Left kidney (tissue), 2 donors: Measurements from ENCODE around the gene CNPY4. TPM values are rescaled to one million over a fixed set of nuclear protein-coding genes. Genes with fewer than 3 reads are reported as not detected.
"Not testable (repeated sequence)": the region's sequence is repeated elsewhere in the genome, so short reads cannot be mapped to it uniquely, and the experiment has no call there.

ENCODE experiments used
- DNase-seq: peaks from one replicate; pipeline ENCODE4 v3.0.0-alpha.2; 2013
- polyA plus RNA-seq: library from polyadenylated mRNA; unstranded; fragments of 120-200 nt; gene quantifications from one replicate; pipeline ENCODE4 v1.2.1, GENCODE V29; 2013; ENCODE audit not compliant: insufficient read length

Gene CNPY4
- polyA plus RNA-seq, 1 donor: 46.7 TPM

DNA sequence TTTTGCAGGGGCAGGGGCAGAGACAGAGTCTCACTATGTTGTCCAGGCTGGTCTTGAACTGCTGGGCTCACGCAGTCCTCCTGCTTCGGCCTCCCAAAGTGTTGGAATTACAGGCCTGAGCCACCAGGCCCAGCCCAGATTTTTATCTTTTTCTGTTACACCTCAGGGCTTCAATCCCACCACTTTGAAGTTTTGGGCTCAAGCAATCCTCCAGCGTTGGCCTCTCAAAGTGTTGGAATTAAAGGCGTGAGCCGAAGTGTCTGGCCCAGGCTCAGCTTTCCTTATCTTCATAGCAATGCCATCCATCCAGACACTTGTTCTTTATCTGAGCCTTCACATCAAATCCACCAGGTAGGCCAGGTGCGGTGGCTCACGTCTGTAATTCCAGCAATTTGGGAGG is 4.4 kb upstream of the CNPY4 start:
- DNase-seq: no peak

DNA sequence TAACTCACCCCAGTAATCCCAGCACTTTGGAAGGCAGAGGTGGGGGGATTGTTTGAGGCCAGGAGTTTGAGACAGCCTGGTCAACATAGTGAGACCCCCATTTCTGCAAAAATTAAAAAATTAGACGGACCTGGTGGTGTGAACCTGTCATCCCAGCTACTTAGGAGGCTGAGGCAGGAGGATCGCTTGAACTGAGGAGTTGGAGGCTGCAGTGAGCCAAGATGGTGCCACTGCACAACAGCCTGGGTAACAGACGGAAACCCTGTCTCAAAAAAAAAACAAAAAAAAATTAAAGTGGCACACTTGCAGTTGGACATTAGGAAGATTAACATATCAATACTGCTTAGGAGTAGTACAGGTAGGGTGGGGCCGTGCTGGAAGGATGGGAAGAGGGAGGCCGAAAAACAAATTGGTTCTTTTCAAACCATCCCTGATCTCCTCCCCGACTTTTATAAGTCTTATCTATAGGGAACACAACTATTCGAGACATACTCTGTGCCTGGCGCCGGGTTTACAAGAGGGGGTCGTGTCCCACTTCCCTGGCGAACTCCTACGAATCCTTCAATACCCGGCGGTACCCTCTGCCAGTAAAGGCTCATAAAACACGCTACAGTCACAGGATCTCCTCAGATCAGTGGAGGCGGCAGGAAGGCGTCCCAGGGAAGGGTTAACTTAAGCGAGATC is 904 bp upstream of the CNPY4 start:
- no peak for DNase-seq

DNA sequence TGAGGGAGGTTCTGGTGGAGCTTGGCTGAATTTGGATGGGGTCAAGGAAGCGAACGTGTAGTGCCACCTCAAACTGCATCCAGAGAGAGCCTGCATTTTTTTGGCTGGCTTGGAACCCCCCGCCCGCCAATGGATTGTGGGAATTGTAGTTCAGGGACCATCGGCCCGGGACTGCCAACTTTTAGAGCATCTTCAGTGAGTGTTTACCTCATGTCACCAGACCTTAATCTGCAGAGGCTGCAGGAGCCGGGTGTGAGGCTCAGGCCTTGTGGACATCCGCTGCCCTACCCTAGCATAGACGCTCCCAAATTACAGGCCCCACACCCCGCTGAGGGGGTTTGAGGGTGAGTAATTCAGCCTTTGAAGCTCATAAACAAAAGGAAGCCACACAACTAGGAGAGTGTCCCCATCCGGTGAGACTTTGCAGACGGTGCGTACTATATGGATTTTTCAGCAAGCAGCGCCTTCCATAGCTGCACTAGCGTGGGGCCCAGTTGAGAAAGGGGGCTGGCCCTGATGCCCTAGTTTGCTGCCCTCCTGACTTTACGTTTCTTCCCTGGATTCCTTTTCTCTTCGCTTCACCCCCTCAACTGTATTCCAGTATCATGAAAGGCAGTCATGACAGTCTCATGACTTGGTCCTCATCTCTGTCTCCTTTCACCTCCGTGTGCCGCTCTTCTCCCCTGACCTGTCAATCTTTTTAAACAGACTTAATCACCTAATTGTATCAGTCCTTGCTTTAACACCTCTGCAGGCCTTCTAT is 717 bp downstream of the CNPY4 start:
- DNase-seq: no peak

DNA sequence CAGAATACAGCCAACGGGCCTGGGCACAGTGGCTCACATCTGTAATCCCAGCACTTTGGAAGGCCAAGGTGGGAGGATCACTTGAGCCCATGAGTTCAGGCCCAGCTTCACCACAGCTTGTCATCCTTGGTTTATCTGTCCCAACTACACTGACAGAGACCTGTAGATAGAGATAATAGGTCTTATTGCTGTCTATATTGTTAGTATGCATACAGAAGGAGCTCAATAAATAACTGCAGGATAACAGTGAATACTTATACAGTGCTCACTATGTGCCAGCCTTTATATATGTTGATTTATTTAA is 1.3 kb downstream of the CNPY4 start:
- DNase-seq: no peak

DNA sequence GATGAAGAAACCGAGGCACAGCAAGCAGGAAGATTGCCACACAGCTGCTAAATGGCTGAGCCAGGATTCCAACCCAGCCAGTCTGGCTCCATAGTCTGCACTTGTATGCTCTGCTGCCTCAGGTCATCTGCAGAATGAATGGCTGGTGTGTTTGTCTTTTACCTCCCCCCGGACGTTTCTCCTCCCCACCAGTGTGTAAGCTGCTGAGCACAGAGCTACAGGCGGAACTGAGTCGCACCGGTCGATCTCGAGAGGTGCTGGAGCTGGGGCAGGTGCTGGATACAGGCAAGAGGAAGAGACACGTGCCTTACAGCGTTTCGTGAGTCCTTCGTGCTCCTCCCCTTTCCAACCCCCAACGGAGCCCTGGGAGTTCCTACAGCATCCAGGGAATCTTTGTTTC is 2.6 kb downstream of the CNPY4 start:
- DNase-seq: no peak

DNA sequence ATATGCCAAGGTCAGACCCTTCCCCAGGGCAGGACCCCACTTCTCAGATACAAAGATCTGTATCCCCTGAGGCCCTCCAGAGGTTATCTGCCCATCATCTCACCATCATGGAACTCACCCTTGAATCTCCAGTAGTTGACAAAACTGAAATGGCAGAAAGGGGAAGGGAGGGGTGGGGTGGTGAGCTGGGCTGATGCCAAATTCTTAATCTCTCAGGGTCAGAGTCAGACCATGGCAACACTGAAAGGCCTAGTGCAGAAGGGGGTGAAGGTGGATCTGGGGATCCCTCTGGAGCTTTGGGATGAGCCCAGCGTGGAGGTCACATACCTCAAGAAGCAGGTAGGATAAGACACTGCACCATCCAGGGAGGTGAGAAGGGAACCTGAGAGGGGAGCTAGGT is 3.1 kb downstream of the CNPY4 start:
- no peak for DNase-seq

DNA sequence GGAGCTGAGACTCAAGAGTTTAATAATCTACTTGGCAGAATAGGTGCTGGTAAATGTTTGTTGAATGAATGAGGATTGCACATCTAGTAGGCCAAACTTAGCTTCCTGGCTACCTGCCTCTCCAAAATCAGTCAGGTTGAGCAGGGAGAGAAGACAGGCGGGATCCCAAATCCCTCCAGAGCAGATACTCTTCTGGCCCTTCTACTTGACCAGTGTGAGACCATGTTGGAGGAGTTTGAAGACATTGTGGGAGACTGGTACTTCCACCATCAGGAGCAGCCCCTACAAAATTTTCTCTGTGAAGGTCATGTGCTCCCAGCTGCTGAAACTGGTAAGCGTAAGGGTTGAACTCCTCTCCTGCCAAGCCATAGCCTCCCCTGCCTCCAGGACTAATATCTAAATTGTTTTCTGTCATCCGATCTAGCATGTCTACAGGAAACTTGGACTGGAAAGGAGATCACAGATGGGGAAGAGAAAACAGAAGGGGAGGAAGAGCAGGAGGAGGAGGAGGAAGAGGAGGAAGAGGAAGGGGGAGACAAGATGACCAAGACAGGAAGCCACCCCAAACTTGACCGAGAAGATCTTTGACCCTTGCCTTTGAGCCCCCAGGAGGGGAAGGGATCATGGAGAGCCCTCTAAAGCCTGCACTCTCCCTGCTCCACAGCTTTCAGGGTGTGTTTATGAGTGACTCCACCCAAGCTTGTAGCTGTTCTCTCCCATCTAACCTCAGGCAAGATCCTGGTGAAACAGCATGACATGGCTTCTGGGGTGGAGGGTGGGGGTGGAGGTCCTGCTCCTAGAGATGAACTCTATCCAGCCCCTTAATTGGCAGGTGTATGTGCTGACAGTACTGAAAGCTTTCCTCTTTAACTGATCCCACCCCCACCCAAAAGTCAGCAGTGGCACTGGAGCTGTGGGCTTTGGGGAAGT is 5.1 kb downstream of the CNPY4 start:
- no peak for DNase-seq

DNA sequence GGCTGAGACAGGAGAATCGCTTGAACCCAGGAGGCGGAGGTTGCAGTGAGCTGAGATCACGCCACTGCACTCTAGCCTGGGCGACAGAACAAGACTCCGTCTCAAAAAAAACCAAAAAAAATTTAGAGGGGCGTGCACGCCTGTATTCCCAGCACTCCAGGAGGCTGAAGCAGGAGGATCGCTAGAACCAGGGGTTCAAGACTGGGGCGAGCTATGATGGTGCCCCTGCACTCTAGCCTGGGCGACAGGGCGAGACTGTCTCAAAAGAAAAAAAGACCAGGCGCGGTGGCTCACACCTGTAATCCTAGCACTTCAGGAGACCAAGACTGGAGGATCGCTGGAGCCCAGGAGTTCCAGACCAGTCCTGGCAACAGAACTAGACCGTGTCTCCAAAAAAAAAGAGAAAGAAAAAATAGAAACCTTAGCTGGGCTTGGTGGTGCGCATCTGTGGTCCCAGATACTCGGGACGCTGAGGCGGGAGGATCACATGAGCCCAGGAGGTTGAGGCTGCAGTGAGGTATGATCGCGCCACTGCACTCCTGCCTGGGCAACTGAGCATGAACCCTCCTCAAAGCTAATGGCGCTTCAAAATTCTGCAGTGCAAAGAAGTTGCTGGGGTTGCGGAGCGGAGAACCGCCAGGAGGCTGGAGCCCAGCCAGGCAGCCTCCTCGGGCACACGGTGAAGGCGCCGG is 7.0 kb downstream of the CNPY4 start:
- no peak for DNase-seq

DNA sequence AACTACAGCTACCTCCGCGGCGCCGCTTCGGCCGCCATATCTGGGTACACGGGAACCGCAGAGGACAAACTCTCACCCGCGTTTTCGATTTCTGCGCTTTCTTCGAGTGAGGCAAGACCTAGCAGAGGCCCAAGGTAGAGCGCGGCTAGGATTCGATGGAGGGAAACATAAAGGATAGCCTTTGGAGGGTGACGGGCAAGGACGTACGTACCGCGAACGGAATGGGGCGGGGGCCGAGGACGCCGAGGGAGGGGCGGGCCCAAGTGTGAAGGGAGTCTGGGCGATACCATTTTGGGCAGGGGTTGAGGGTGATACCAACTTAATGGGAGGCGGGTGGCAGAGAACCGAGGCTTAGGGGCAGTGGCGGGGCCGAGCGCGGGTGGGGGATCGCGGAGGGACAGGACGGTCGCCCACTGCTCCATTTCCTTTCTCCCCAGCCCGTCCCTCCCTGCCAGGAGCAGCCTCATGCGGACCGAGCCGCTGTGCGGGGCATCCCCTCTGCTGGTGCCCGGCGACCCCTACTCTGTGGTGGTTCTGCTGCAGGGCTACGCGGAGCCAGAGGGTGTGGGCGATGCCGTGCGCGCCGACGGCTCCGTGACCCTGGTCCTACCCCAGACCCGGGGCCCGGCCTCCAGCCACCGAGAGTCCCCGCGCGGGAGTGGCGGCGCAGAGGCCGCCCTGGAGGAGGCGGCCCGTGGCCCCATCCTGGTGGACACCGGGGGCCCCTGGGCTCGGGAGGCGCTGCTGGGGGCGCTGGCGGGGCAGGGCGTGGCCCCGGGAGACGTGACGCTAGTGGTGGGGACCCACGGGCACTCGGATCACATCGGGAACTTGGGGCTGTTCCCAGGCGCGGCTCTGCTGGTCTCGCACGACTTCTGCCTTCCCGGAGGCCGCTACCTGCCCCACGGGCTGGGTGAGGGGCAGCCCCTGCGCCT is 7.8 kb downstream of the CNPY4 start, which contains the start of gene MBLAC1:
Gene MBLAC1 (plus strand): TSS at position 37 of the 935 bp plus-strand sequence. CDS start 429 bp downstream, at position 466.
- peak; percentile 94 for DNase-seq

DNA sequence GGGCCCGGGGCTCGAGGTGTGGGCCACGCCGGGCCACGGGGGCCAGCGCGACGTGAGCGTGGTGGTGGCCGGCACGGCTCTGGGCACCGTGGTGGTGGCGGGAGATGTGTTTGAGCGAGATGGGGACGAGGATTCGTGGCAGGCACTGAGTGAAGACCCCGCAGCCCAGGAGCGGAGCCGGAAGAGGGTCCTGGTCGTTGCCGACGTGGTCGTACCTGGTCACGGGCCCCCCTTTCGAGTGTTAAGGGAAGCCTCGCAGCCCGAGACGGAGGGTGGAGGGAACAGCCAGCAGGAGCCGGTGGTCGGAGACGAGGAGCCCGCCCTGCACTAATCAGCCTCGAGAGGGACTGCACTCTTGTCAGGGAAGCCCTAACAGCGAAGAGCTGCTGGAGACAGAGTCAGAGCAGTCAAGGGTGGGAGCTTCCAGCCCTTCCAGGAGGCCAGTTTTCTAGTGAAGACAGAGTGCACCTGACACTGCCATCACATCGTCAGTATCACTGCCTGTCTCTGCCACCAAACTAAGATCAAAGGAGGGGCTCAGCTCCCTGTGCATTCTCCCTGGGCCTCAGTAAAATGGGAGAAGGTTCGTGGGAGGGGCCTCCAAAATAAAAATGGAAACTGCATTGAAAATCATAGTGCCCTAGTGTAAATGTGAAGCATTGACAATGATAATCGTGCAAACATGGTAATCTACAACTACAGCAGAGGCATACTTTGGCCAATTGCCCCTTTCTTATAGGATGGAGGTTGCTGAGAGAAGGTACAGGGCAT is 8.6 kb downstream of the CNPY4 start:
- DNase-seq: no peak

- DNase-seq: no peak
Measured at GRCh38 chr7:100128637-100128963, 9.2 kb downstream of the CNPY4 start.

GRCh38 chr7:100130220-100130607 is 10.8 kb downstream of the CNPY4 start:
- DNase-seq: not testable (repeated sequence)

GRCh38 chr7:100130608-100131453 is 11.4 kb downstream of the CNPY4 start:
- DNase-seq: peak; percentile 75

DNA sequence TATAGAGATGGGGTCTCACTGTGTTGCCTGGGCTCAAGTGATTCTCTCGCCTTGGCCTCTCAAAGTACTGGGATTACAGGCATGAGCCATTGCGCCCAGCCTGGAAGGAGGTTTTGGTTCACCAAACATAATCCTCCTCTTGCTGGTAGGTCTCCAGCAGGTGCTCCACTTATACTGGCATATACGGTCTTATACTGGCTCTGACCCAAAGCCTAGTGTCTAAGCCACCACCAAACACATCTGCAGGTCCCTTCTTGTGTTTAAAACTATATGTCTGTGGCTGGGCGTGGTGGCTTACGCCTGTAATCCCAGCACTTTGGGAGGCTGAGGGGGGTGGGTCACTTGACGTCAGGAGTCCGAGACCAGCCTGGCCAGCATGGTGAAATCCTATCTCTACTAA is 12.7 kb downstream of the CNPY4 start:
- DNase-seq: no peak

GRCh38 chr7:100132697-100133151 is 13.3 kb downstream of the CNPY4 start:
- no peak for DNase-seq

- DNase-seq: no peak
Measured at GRCh38 chr7:100137851-100138760, 18.7 kb downstream of the CNPY4 start.

DNA sequence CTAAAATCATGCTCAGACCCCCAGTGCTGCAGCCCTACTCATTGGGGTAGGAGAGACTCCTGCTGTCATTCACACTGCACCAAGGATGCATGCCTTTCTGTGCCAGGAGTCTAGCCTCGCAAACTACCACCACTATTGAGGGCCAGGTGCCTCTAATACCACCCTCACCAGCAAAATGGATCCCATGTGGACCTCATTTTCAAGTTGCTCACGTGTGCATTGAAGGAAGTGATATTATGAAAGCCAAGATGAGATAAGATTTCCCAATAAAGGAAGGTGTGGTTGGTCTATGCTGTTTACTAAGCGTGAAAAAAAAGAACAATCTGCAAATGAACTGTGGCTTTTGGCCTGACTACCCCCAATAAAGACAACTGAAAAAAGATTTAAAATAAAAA is 22.1 kb downstream of the CNPY4 start:
- no peak for DNase-seq

DNA sequence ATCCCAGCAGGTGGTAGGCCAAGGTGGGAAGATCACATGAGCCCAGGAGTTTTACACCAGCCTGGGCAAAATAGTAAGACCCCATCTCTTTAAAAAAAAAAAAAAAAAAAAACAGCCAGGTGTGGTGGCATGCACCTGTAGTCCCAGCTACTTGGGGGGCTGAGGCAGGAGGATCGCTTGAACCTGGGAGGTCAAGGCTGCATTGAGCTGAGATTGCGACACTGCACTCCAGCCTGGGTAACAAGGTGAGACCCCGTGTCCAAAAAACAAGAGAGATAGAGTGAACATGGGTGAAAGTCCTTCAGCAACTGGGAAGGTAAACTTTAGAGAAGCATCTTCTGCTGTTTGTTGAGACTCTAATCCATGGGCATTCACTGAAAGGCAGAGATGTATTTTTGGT is 23.0 kb downstream of the CNPY4 start:
- no peak for DNase-seq
